HepG2 (cell line): ENCODE data around the gene PTPRN. TPM values are rescaled to one million over a fixed set of nuclear protein-coding genes. Genes with fewer than 3 reads are reported as not detected.

ENCODE experiments used
- ATF2 ChIP-seq: sonication (generic); formaldehyde crosslinking; IDR thresholded peaks from 2 replicates; pipeline ENCODE4 v1.4.0; 2020; ENCODE audit warnings: missing genetic modification reagents
- E2F2 ChIP-seq: sonication (generic); formaldehyde crosslinking; IDR thresholded peaks from 2 replicates; pipeline ENCODE4 v1.4.0; 2020; ENCODE audit warnings: missing genetic modification reagents, borderline replicate concordance
- GATAD2A ChIP-seq: IDR thresholded peaks from 2 replicates; pipeline ENCODE4 v1.6.1; 2016
- GRHL1 ChIP-seq: sonication (generic); formaldehyde crosslinking; conservative IDR thresholded peaks from 2 replicates; pipeline ENCODE4 v1.8.0; 2022; ENCODE audit warnings: missing genetic modification reagents
- HMGXB3 ChIP-seq: sonication (generic); formaldehyde crosslinking; IDR thresholded peaks from 2 replicates; pipeline ENCODE4 v1.4.0; 2020; ENCODE audit warnings: missing genetic modification reagents, borderline replicate concordance
- JARID2 ChIP-seq: sonication (generic); formaldehyde crosslinking; IDR thresholded peaks from 2 replicates; pipeline ENCODE4 v1.8.1; 2023; ENCODE audit warnings: missing genetic modification reagents, inconsistent platforms; ENCODE audit not compliant: insufficient replicate concordance
- PCBP2 ChIP-seq: fragments of 200-400 bp; formaldehyde crosslinking; optimal IDR thresholded peaks from 2 replicates; pipeline ENCODE3; 2018; ENCODE audit warnings: low read length, low read depth; ENCODE audit not compliant: poor library complexity, severe bottlenecking
- SSRP1 ChIP-seq: IDR thresholded peaks from 2 replicates; pipeline ENCODE4 v1.6.1; 2016; ENCODE audit warnings: control low read depth
- THAP8 ChIP-seq: sonication (generic); formaldehyde crosslinking; IDR thresholded peaks from 2 replicates; pipeline ENCODE4 v1.5.1; 2020; ENCODE audit warnings: missing genetic modification reagents, mild to moderate bottlenecking, borderline replicate concordance
- TP53 ChIP-seq: sonication (generic); formaldehyde crosslinking; conservative IDR thresholded peaks from 2 replicates; pipeline ENCODE4 v1.4.0; 2020; ENCODE audit warnings: missing genetic modification reagents
- YEATS2 ChIP-seq: sonication (generic); formaldehyde crosslinking; IDR thresholded peaks from 2 replicates; pipeline ENCODE4 v1.4.0; 2020; ENCODE audit warnings: missing genetic modification reagents, borderline replicate concordance
- ZBTB2 ChIP-seq: sonication (generic); formaldehyde crosslinking; IDR thresholded peaks from 2 replicates; pipeline ENCODE4 v1.8.0; 2022; ENCODE audit warnings: low read depth, missing genetic modification reagents
- ZMYM2 ChIP-seq: sonication (generic); formaldehyde crosslinking; IDR thresholded peaks from 2 replicates; pipeline ENCODE4 v1.8.0; 2022; ENCODE audit warnings: mild to moderate bottlenecking, missing genetic modification reagents
- ZNF282 ChIP-seq: fragments of 450-650 bp; IDR thresholded peaks from 2 replicates; pipeline ENCODE4 v1.6.1; 2018; ENCODE audit not compliant: partially characterized antibody
- ZNF546 ChIP-seq: sonication (generic); formaldehyde crosslinking; conservative IDR thresholded peaks from 2 replicates; pipeline ENCODE4 v1.8.1; 2023; ENCODE audit warnings: mild to moderate bottlenecking, missing genetic modification reagents
- ZNF598 ChIP-seq: sonication (generic); formaldehyde crosslinking; IDR thresholded peaks from 2 replicates; pipeline ENCODE4 v1.5.1; 2020; ENCODE audit warnings: mild to moderate bottlenecking, missing genetic modification reagents, borderline replicate concordance
- ZNF839 ChIP-seq: sonication (generic); formaldehyde crosslinking; IDR thresholded peaks from 2 replicates; pipeline ENCODE4 v1.4.0; 2020; ENCODE audit warnings: missing genetic modification reagents, mild to moderate bottlenecking, borderline replicate concordance
- polyA plus RNA-seq, 8 experiments: library from polyadenylated mRNA; depleted of rRNA in 3 of 8; stranded (reverse) in 7 of 8; unstranded in 1 of 8; fragments of >200 nt; fragmentation: Illumina TruSeq in 4 of 8; extraction: Trizol in 4 of 8; gene quantifications; 2 replicates each; pipeline versions ENCODE4 v1.2.1 to v1.2.3, GENCODE V29; 2011 to 2016; ENCODE audit warnings: low read depth in 4 of 8, missing spikeins in 1 of 8, mixed read lengths in 1 of 8; ENCODE audit not compliant: insufficient read depth in 1 of 8
- total RNA-seq, 5 experiments: library from RNA; depleted of rRNA; stranded (reverse); fragments of >200 nt; fragmentation: Illumina TruSeq; extraction: Trizol; gene quantifications; 2 replicates each; pipeline ENCODE4 v1.2.3, GENCODE V29; 2016; ENCODE audit warnings: low read depth in 1 of 5

Gene PTPRN
- total and polyA plus RNA-seq, 2 of the 13 experiments (the other 11 are each of a cell fraction or from before 2014, with no cell fraction given): 0.26 TPM; not detected in 1

GRCh38 chr2:219277703-219278654 is 31.2 kb downstream of the PTPRN start (continued):
- TF ChIP-seq JARID2 (no peak), TP53 (CRISPR knock-in tag) (no peak), GATAD2A (CRISPR knock-in tag) (peak; percentile 73), ZNF598 (CRISPR knock-in tag) (no peak), PCBP2 (no peak), YEATS2 (CRISPR knock-in tag) (no peak), SSRP1 (CRISPR knock-in tag) (no peak), ZMYM2 (CRISPR knock-in tag) (no peak), ATF2 (CRISPR knock-in tag) (peak; percentile 47; the same call in 1 of the 2 replicates), ZNF282 (no peak), E2F2 (CRISPR knock-in tag) (no peak), THAP8 (CRISPR knock-in tag) (no peak), ZNF839 (CRISPR knock-in tag) (no peak; the same call in 1 of the 2 replicates), HMGXB3 (CRISPR knock-in tag) (no peak), ZNF546 (no peak), GRHL1 (CRISPR knock-in tag) (no peak), ZBTB2 (CRISPR knock-in tag) (no peak)
